Panc1 (cell line): Measurements from ENCODE around the gene PPP1R1C. TPM values are rescaled to one million over a fixed set of nuclear protein-coding genes. Genes with fewer than 3 reads are reported as not detected.

Experiments
- ATAC-seq: fragments of 200-7000 bp; cut with Tn5 transposase; 2 replicates; pipeline ENCODE4 v1.9.1; 2020; ENCODE audit warnings: mild to moderate bottlenecking, moderate library complexity
- BruUV-seq: library from RNA; stranded (reverse); fragments of 400-500 nt; replicated peaks from 2 replicates; lab custom pipeline; 2021; lab: Mats Ljungman, UMichigan
- CTCF ChIA-PET: fragments of 300-600 bp; sonication (Branson Sonifier 250); formaldehyde crosslinking; loops from one replicate; lab custom pipeline; 2022; ENCODE audit warnings: antibody characterized with exemption; lab: Charles Lee
- POLR2A ChIA-PET: fragments of 300-600 bp; sonication (Branson Sonifier 250); formaldehyde crosslinking; loops from one replicate; lab custom pipeline; 2022; ENCODE audit warnings: antibody characterized with exemption; lab: Charles Lee
- DNase-seq: peaks from one replicate; pipeline ENCODE4 v3.0.0-alpha.2; 2010; ENCODE audit warnings: low read depth, low spot score
- H3K27ac ChIP-seq: 2 replicates; pipeline ENCODE4 v1.5.1; 2011; ENCODE audit warnings: mild to moderate bottlenecking, low read length, inconsistent platforms
- H3K27me3 ChIP-seq: fragments of 200-500 bp; sonication (Bioruptor generic); 2 replicates; pipeline ENCODE4 v1.6.0; 2014; ENCODE audit warnings: low read length, inconsistent platforms; ENCODE audit not compliant: control insufficient read depth, insufficient read depth
- H3K36me3 ChIP-seq: fragments of 200-500 bp; sonication (Bioruptor generic); 2 replicates; pipeline ENCODE4 v1.5.1; 2014; ENCODE audit warnings: inconsistent platforms, mild to moderate bottlenecking, low read length, moderate library complexity; ENCODE audit not compliant: control insufficient read depth, insufficient read depth
- H3K4me1 ChIP-seq: 2 replicates; pipeline ENCODE4 v1.5.1; 2011; ENCODE audit warnings: inconsistent platforms, mild to moderate bottlenecking, low read length, moderate library complexity; ENCODE audit not compliant: control insufficient read depth, insufficient read depth
- H3K4me3 ChIP-seq, 2 experiments: 2 replicates each; pipeline ENCODE4 v1.5.1; 2011 to 2012; ENCODE audit warnings: low read depth in 2 of 2, low read length in 2 of 2, mild to moderate bottlenecking in 2 of 2, inconsistent platforms in 1 of 2, moderate library complexity in 1 of 2
- H3K9me3 ChIP-seq: fragments of 200-500 bp; sonication (Bioruptor generic); 2 replicates; pipeline ENCODE4 v1.5.1; 2014; ENCODE audit warnings: low read depth, mild to moderate bottlenecking, inconsistent platforms, low read length, moderate library complexity; ENCODE audit not compliant: control insufficient read depth, insufficient read depth
- CTCF ChIP-seq: fragments of 450-650 bp; IDR thresholded peaks from 2 replicates; pipeline ENCODE4 v1.5.1; 2017; ENCODE audit warnings: mild to moderate bottlenecking
- POLR2AphosphoS5 ChIP-seq: IDR thresholded peaks from 2 replicates; pipeline ENCODE4 v1.6.1; 2012; ENCODE audit warnings: mild to moderate bottlenecking, low read depth, low read length, moderate library complexity
- REST ChIP-seq, 2 experiments: IDR thresholded peaks; 2 replicates each; pipeline ENCODE4 v1.6.1; 2011 to 2012; ENCODE audit warnings: low read depth in 2 of 2, control low read depth in 1 of 2, low read length in 1 of 2, mild to moderate bottlenecking in 1 of 2, moderate library complexity in 1 of 2; ENCODE audit not compliant: insufficient read depth in 1 of 2
- SIN3A ChIP-seq: IDR thresholded peaks from 2 replicates; pipeline ENCODE4 v1.6.1; 2012; ENCODE audit warnings: low read depth, mild to moderate bottlenecking, low read length, moderate library complexity, borderline replicate concordance; ENCODE audit not compliant: insufficient read depth
- TCF7L2 ChIP-seq: IDR thresholded peaks from 2 replicates; pipeline ENCODE4 v1.6.1; 2011; ENCODE audit warnings: mild to moderate bottlenecking, low read depth, low read length, inconsistent platforms
- in situ Hi-C: cut with HindIII; loops from 2 replicates; pipeline ENCODE4 v1.10.0; 2016; ENCODE audit warnings: low sequenced_read_pairs, low pct_unique_long_range_greater_than_20kb
- intact Hi-C: fragments of 100-400 bp; cut with micrococcal nuclease; formaldehyde crosslinking; loops from one replicate; pipeline ENCODE4 v1.10.0; 2022; ENCODE audit not compliant: unreplicated experiment
- total RNA-seq: library from RNA; stranded (reverse); gene quantifications from one replicate; pipeline ENCODE4 v1.2.1, GENCODE V29; 2021; ENCODE audit not compliant: unreplicated experiment

Gene PPP1R1C
- total RNA-seq, 1 experiment from 2014 or later = 2.6 TPM

GRCh38 chr2:182134201-182134600 lies 148.5 kb downstream of the PPP1R1C start:
- no peak overlapping the region for H3K4me3 ChIP-seq
- H3K9me3 ChIP-seq = no peaks in the 10 kb centered on the region
- intact Hi-C loops = no loop called here
- TF ChIP-seq REST (IDR thresholded peaks at IDR 0.05; ENCODE audit: insufficient read depth in 1 of 2, low read depth in 2 of 2, low read length in 1 of 2) = no peak
- no peak for TF ChIP-seq TCF7L2
- no peak for TF ChIP-seq POLR2AphosphoS5
- no peak for TF ChIP-seq SIN3A
- TF ChIP-seq CTCF = no peak
- no TSS peak for BruUV-seq
- H3K27ac ChIP-seq = no peak overlapping the region
- ChIA-PET POLR2A (no interaction called here), CTCF (no interaction called here)
- in situ Hi-C loops = no loop called here
- no peak for ATAC-seq
- H3K27me3 ChIP-seq = no peaks in the 10 kb centered on the region
- H3K4me1 ChIP-seq = no peaks in the 10 kb centered on the region
- DNase-seq = no peak
- no peaks in the 10 kb centered on the region for H3K36me3 ChIP-seq

GRCh38 chr2:182142062-182142461 lies 156.4 kb downstream of the PPP1R1C start:
- ATAC-seq (no peak), DNase-seq (no peak)
- H3K4me3 ChIP-seq = no peak overlapping the region
- in situ Hi-C loops = no loop called here
- TF ChIP-seq CTCF (no peak), TCF7L2 (no peak), SIN3A (no peak), POLR2AphosphoS5 (no peak), REST (IDR thresholded peaks at IDR 0.05; ENCODE audit: insufficient read depth in 1 of 2, low read depth in 2 of 2, low read length in 1 of 2) (no peak)
- intact Hi-C loops = no loop called here
- ChIA-PET CTCF (no interaction called here), POLR2A (no interaction called here)
- H3K4me1 ChIP-seq = no peaks in the 10 kb centered on the region
- H3K27ac ChIP-seq = no peak overlapping the region
- BruUV-seq = no TSS peak
- H3K36me3 ChIP-seq = no peaks in the 10 kb centered on the region
- H3K9me3 ChIP-seq = no peaks in the 10 kb centered on the region
- no peaks in the 10 kb centered on the region for H3K27me3 ChIP-seq
